H1 (cell line): ENCODE measurements around the gene ACOT11. TPM values are rescaled to one million over a fixed set of nuclear protein-coding genes. Genes with fewer than 3 reads are reported as not detected.

Experiments used
- CTCF ChIA-PET: fragments of 300-600 bp; sonication (Branson Sonifier 250); formaldehyde crosslinking; loops from one replicate; lab custom pipeline; 2021; ENCODE audit not compliant: partially characterized antibody; lab: Charles Lee
- POLR2A ChIA-PET: fragments of 300-600 bp; sonication (Branson Sonifier 250); formaldehyde crosslinking; loops from one replicate; lab custom pipeline; 2021; ENCODE audit warnings: inconsistent platforms; ENCODE audit not compliant: partially characterized antibody; lab: Charles Lee
- DNase-seq, 2 experiments: peaks; one replicate each; pipeline versions ENCODE4 v3.0.0 to v3.0.0-alpha.2; 2010 to 2022; ENCODE audit warnings: low spot score in 2 of 2, low read depth in 1 of 2, mixed read lengths in 1 of 2
- FAIRE-seq: peaks from 2 replicates; lab custom pipeline; 2011; peaks lifted over from hg19 to GRCh38; lab: Jason Lieb, UNC
- H2AFZ ChIP-seq: 2 replicates; pipeline ENCODE4 v1.8.1; 2012; ENCODE audit warnings: low read length, inconsistent platforms
- H2AK5ac ChIP-seq: 2 replicates; pipeline ENCODE4 v1.6.1; 2013; ENCODE audit warnings: low read depth, low read length
- H2BK120ac ChIP-seq: replicated peaks from 2 replicates; pipeline ENCODE3; 2013; ENCODE audit warnings: low read depth, low read length, inconsistent platforms
- H2BK12ac ChIP-seq: 2 replicates; pipeline ENCODE4 v1.6.1; 2013; ENCODE audit warnings: low read depth, low read length
- H2BK15ac ChIP-seq: 2 replicates; pipeline ENCODE4 v1.6.1; 2013; ENCODE audit warnings: low read length
- H2BK20ac ChIP-seq: 2 replicates; pipeline ENCODE4 v1.6.1; 2013; ENCODE audit warnings: low read length
- H2BK5ac ChIP-seq: 2 replicates; pipeline ENCODE4 v1.6.1; 2013; ENCODE audit warnings: low read depth, low read length
- H3K14ac ChIP-seq: 2 replicates; pipeline ENCODE4 v1.6.1; 2013; ENCODE audit warnings: inconsistent platforms; ENCODE audit not compliant: insufficient read length
- H3K18ac ChIP-seq: 2 replicates; pipeline ENCODE4 v1.6.1; 2013; ENCODE audit warnings: low read length; ENCODE audit errors: extremely low read depth
- H3K23ac ChIP-seq: 2 replicates; pipeline ENCODE4 v1.6.1; 2013; ENCODE audit warnings: inconsistent platforms; ENCODE audit not compliant: insufficient read length
- H3K23me2 ChIP-seq: 2 replicates; pipeline ENCODE4 v1.6.1; 2013; ENCODE audit warnings: low read depth, low read length
- H3K27ac ChIP-seq: 2 replicates; pipeline ENCODE4 v1.6.1; 2011; ENCODE audit warnings: low read depth, low read length, inconsistent platforms
- H3K27me3 ChIP-seq, 4 experiments: replicated peaks in 1 of 4; 1 replicate in 1 of 4; 2 replicates in 3 of 4; pipeline versions ENCODE4 v1.6.1 to v1.8.1; 2011 to 2013; ENCODE audit warnings: low read length in 3 of 4, mild to moderate bottlenecking in 3 of 4, inconsistent platforms in 2 of 4, mixed read lengths in 2 of 4, moderate library complexity in 1 of 4; ENCODE audit not compliant: control insufficient read depth in 3 of 4, insufficient read depth in 3 of 4; ENCODE audit errors: extremely low read depth in 1 of 4
- H3K36me3 ChIP-seq, 4 experiments: 2 replicates each; pipeline versions ENCODE4 v1.6.1 to v1.8.1; 2011 to 2013; ENCODE audit warnings: mild to moderate bottlenecking in 4 of 4, low read length in 3 of 4, moderate library complexity in 2 of 4, control low read depth in 1 of 4, inconsistent platforms in 1 of 4; ENCODE audit not compliant: insufficient read depth in 4 of 4, control insufficient read depth in 2 of 4
- H3K4ac ChIP-seq: replicated peaks from 2 replicates; pipeline ENCODE3; 2013; ENCODE audit warnings: low read length, low read depth, mixed read lengths, inconsistent platforms; ENCODE audit not compliant: insufficient read length
- H3K4me1 ChIP-seq, 4 experiments: replicated peaks in 1 of 4; 1 replicate in 1 of 4; 2 replicates in 3 of 4; pipeline versions ENCODE4 v1.6.1 to v1.8.1; 2011 to 2013; ENCODE audit warnings: low read length in 3 of 4, inconsistent platforms in 2 of 4, mixed read lengths in 1 of 4; ENCODE audit not compliant: insufficient read depth in 4 of 4, control insufficient read depth in 3 of 4
- H3K4me2 ChIP-seq, 2 experiments: 2 replicates each; pipeline versions ENCODE4 v1.6.1 to v1.8.1; 2011 to 2013; ENCODE audit warnings: low read depth in 2 of 2, low read length in 2 of 2, control low read depth in 1 of 2, inconsistent platforms in 1 of 2, mild to moderate bottlenecking in 1 of 2; ENCODE audit not compliant: insufficient read depth in 1 of 2
- H3K4me3 ChIP-seq, 4 experiments: fragments of 200-600, 300-600 bp in 1 of 4; sonication (generic), shearing (Covaris generic), sonication (Bioruptor Twin) in 1 of 4; 2 replicates each; pipeline versions ENCODE4 v1.5.1 to v1.8.1; 2011 to 2016; ENCODE audit warnings: low read length in 4 of 4, low read depth in 3 of 4, control low read depth in 2 of 4, inconsistent platforms in 2 of 4, mild to moderate bottlenecking in 2 of 4, mixed read lengths in 1 of 4, moderate library complexity in 1 of 4; ENCODE audit not compliant: insufficient read depth in 2 of 4; ENCODE audit errors: extremely low read depth in 1 of 4
- H3K56ac ChIP-seq: replicated peaks from 2 replicates; pipeline ENCODE3; 2013; ENCODE audit warnings: low read depth, mild to moderate bottlenecking, mixed read lengths, low read length, inconsistent platforms; ENCODE audit not compliant: insufficient read length
- H3K79me1 ChIP-seq: 2 replicates; pipeline ENCODE4 v1.6.1; 2013; ENCODE audit warnings: low read depth, low read length, control low read depth
- H3K79me2 ChIP-seq, 2 experiments: 2 replicates each; pipeline versions ENCODE4 v1.6.1 to v1.8.1; 2012 to 2013; ENCODE audit warnings: low read length in 2 of 2, mild to moderate bottlenecking in 2 of 2, inconsistent platforms in 1 of 2; ENCODE audit not compliant: insufficient read depth in 2 of 2, control insufficient read depth in 1 of 2
- H3K9ac ChIP-seq, 4 experiments: replicated peaks in 1 of 4; 1 replicate in 1 of 4; 2 replicates in 3 of 4; pipeline versions ENCODE4 v1.6.1 to v1.8.1; 2011 to 2013; ENCODE audit warnings: low read depth in 3 of 4, low read length in 3 of 4, control low read depth in 2 of 4, mild to moderate bottlenecking in 2 of 4, moderate library complexity in 2 of 4, inconsistent platforms in 1 of 4; ENCODE audit errors: extremely low read depth in 1 of 4
- H3K9me3 ChIP-seq, 2 experiments: 2 replicates each; pipeline versions ENCODE4 v1.6.1 to v1.8.1; 2012 to 2013; ENCODE audit warnings: mild to moderate bottlenecking in 2 of 2, moderate library complexity in 2 of 2, control low read depth in 1 of 2, inconsistent platforms in 1 of 2, low read depth in 1 of 2, low read length in 1 of 2, mixed read lengths in 1 of 2; ENCODE audit not compliant: insufficient read depth in 2 of 2
- H4K20me1 ChIP-seq, 2 experiments: replicated peaks in 1 of 2; 2 replicates each; pipeline versions ENCODE3 to v1.8.1; 2011 to 2013; ENCODE audit warnings: inconsistent platforms in 2 of 2, low read length in 2 of 2, mild to moderate bottlenecking in 1 of 2; ENCODE audit not compliant: insufficient read depth in 2 of 2, control insufficient read depth in 1 of 2
- H4K5ac ChIP-seq: 2 replicates; pipeline ENCODE4 v1.6.1; 2013; ENCODE audit warnings: low read length, low read depth, mixed read lengths, inconsistent platforms; ENCODE audit not compliant: insufficient read length
- H4K8ac ChIP-seq: 2 replicates; pipeline ENCODE4 v1.8.0; 2013; ENCODE audit warnings: mild to moderate bottlenecking, moderate library complexity, low read length, inconsistent platforms; ENCODE audit not compliant: insufficient read depth; ENCODE audit errors: extremely low read depth
- H4K91ac ChIP-seq: replicated peaks from 2 replicates; pipeline ENCODE3; 2013; ENCODE audit warnings: low read length, mixed read lengths, inconsistent platforms; ENCODE audit not compliant: insufficient read length
- ATF3 ChIP-seq: IDR thresholded peaks from 2 replicates; pipeline ENCODE4 v1.6.1; 2011; ENCODE audit warnings: low read depth, mild to moderate bottlenecking, low read length; ENCODE audit not compliant: insufficient read depth
- CBX5 ChIP-seq: fragments of 300-800, 300-1000 bp; sonication (generic); IDR thresholded peaks from 2 replicates; pipeline ENCODE4 v1.7.1; 2016; ENCODE audit warnings: antibody characterized with exemption, low read length, low read depth
- CHD2 ChIP-seq: IDR thresholded peaks from 2 replicates; pipeline ENCODE4 v1.6.1; 2012; ENCODE audit warnings: low read length, improper control_type of control experiment
- HDAC6 ChIP-seq: IDR thresholded peaks from one replicate; pipeline ENCODE4 v1.7.1; 2012; ENCODE audit warnings: low read depth, mild to moderate bottlenecking, inconsistent platforms, low read length, moderate library complexity
- ZNF274 ChIP-seq: IDR thresholded peaks from 2 replicates; pipeline ENCODE4 v1.7.0; 2012; ENCODE audit warnings: low read length, borderline replicate concordance; ENCODE audit errors: extremely low read depth
- WGBS, 2 experiments: shearing (Covaris generic) in 1 of 2; methylation state at CpG; one replicate each; pipeline versions ENCODE4 v1.1.6 to v1.1.7; 2013 to 2015; ENCODE audit warnings: low lambda C conversion rate in 2 of 2, mixed read lengths in 2 of 2, inconsistent platforms in 1 of 2, low coverage in 1 of 2, missing lambda C conversion rate in 1 of 2; ENCODE audit not compliant: insufficient replicate concordance in 2 of 2, insufficient coverage in 1 of 2, insufficient read length in 1 of 2; ENCODE audit errors: extremely low coverage in 1 of 2, missing lambda C conversion rate in 1 of 2; 5-methylcytosine and 5-hydroxymethylcytosine counted together
- polyA plus RNA-seq, 7 experiments: library from polyadenylated mRNA; depleted of rRNA in 3 of 7; stranded (reverse) in 5 of 7; unstranded in 2 of 7; fragments of >200 nt in 5 of 7; fragments of 200-250 nt in 2 of 7; gene quantifications; 1 replicate in 5 of 7; 2 replicates in 1 of 7; 4 replicates in 1 of 7; pipeline versions ENCODE4 v1.2.1 to v1.2.3, GENCODE V29; 2011 to 2013; ENCODE audit warnings: missing spikeins in 2 of 7, mixed read lengths in 2 of 7
- total RNA-seq: library from RNA; stranded (reverse); fragmentation: NEBNext Ultra II Directional; extraction: Animal tissue kit (Norgen Biotek cat#: 25700); gene quantifications from 2 replicates; pipeline ENCODE4 v1.2.1, GENCODE V29; 2021
- TF ChIP-seq, protein P1 (sequence below): IDR thresholded peaks from 2 replicates; pipeline ENCODE4 v1.6.1; 2011; ENCODE audit warnings: low read length, improper control_type of control experiment

The ACOT11 gene
- total and polyA plus RNA-seq, 2 of the 8 experiments (the other 6 are each of a cell fraction or from before 2014, with no cell fraction given) = 3.8 to 4.5 TPM

- Histone ChIP-seq H2BK120ac (no peak overlapping the region), H3K23ac (no peak overlapping the region), H2AFZ (no peak overlapping the region), H2AK5ac (0 out of 2 replicates have a peak overlapping the region, but pooled peaks have one; percentile 82), H3K9me3 (no peaks in the 10 kb centered on the region), H3K4ac (no peak overlapping the region), H2BK20ac (0 out of 2 replicates have a peak overlapping the region, but pooled peaks have one; percentile 18), H4K5ac (no peak overlapping the region), H3K27me3 (no peaks in the 10 kb centered on the region), H4K8ac (no peak overlapping the region), H2BK12ac (peak overlapping the region; percentile 80; the same call in 1 of the 2 replicates), H3K36me3 (no peaks in the 10 kb centered on the region), H3K56ac (no peak overlapping the region), H3K23me2 (0 out of 2 replicates have a peak, but pooled peaks cover 3% of the 10 kb centered on the region), H3K4me3 (no peak overlapping the region), H3K9ac (0 out of 7 replicates have a peak overlapping the region, but pooled peaks of 1 of the 4 experiments have one; percentile 18)
- CTCF ChIA-PET = interaction anchor here (0.6 to 4.0 kb wide), 10 partner anchors 10 to 369 kb away, joined by 3 to 19 read pairs (median 4); partner anchors contain the start of gene ACOT11
- DNase-seq (no peak), FAIRE-seq (no peak)
- TF ChIP-seq, protein P1, sequence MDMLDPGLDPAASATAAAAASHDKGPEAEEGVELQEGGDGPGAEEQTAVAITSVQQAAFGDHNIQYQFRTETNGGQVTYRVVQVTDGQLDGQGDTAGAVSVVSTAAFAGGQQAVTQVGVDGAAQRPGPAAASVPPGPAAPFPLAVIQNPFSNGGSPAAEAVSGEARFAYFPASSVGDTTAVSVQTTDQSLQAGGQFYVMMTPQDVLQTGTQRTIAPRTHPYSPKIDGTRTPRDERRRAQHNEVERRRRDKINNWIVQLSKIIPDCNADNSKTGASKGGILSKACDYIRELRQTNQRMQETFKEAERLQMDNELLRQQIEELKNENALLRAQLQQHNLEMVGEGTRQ = no peak
- TF ChIP-seq CHD2 (no peak), CBX5 (no peak), ZNF274 (no peak), ATF3 (no peak), HDAC6 (no peak)
- TF ChIP-seq, all 59 proteins: peak for 0
- Histone ChIP-seq H3K4me2 (no peak overlapping the region), H3K79me2 (no peaks in the 10 kb centered on the region), H3K27ac (no peak overlapping the region), H2BK5ac (peak overlapping the region; percentile 75; the same call in 1 of the 2 replicates), H3K4me1 (peaks cover 18 to 29% (median 23%) of the 10 kb centered on the region in 4 experiments), H3K14ac (no peak overlapping the region), H2BK15ac (peak overlapping the region; percentile 98; the same call in 1 of the 2 replicates), H3K18ac (peak overlapping the region; percentile 48; the same call in 1 of the 2 replicates), H4K91ac (no peak overlapping the region), H3K79me1 (no peaks in the 10 kb centered on the region), H4K20me1 (no peaks in the 10 kb centered on the region)
- POLR2A ChIA-PET = interaction anchor here (1.0 kb wide), 1 partner anchor 9 kb away, joined by 4 read pairs; no protein-coding TSS in a partner anchor
- WGBS, 2 experiments = 86% methylated on average over 8 of the region's 8 CpGs; no CpG with 5 or more reads in 1 of the 2 experiments
Measured at GRCh38 chr1:54575605-54576290, 27.7 kb downstream of the ACOT11 start.
